ENCODE results near the gene EXD1.

The EXD1 gene

GRCh38 chr15:41231422-41232226 lies 1.1 kb upstream of the EXD1 start:
- DNase-seq (ENCODE audit: low read depth) = peak; percentile 1

DNA sequence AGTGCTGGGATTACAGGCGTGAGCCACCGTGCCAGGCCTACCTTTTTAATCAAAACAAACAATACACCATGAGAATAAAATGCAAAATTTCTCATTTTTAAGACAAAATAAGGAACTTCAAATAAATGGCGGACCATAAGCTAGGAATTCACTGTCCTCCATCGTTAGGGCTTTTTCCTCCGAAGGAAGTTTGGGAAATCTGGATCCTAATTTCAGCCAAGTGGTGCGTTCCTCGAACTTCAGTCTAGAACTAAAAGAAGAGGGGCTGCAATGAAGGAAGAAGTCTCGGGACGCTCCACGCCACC lies 260 bp downstream of the EXD1 start:
- DNase-seq (ENCODE audit: low read depth) = no peak

GRCh38 chr15:41219381-41219780 lies 11.2 kb downstream of the EXD1 start:
- no peak for DNase-seq (ENCODE audit: low read depth)

- no peak for DNase-seq (ENCODE audit: low read depth)
Observed at GRCh38 chr15:41218851-41219250, 11.7 kb downstream of the EXD1 start.

GRCh38 chr15:41215708-41216107 lies 14.8 kb downstream of the EXD1 start:
- no peak for DNase-seq (ENCODE audit: low read depth)

GRCh38 chr15:41207687-41208448 lies 22.7 kb downstream of the EXD1 start:
- no peak for DNase-seq (ENCODE audit: low read depth)

- no peak for DNase-seq (ENCODE audit: low read depth)
Observed at GRCh38 chr15:41205315-41205714, 25.2 kb downstream of the EXD1 start.

DNA sequence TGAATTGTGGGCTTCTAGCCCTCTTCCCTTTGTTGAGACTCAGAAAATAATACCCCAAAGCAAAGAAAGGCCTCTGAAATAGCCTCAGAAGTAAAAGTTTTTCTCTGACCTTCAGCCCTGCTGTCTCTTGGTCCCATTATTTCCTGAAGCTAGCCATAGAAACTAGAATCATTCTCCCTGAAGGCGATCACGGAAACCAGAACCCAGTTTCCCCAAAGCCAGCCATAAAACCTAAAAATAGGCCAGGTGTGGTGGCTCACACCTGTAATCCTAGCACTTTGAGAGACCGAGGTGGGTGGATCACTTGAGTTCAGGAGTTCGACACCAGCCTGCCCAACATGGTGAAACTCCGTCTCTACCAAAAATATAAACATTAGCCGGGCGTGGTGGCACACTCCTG lies 27.2 kb downstream of the EXD1 start:
- DNase-seq (ENCODE audit: low read depth) = no peak

- no peak for DNase-seq (ENCODE audit: low read depth)
Observed at GRCh38 chr15:41199470-41199869, 31.1 kb downstream of the EXD1 start.

DNA sequence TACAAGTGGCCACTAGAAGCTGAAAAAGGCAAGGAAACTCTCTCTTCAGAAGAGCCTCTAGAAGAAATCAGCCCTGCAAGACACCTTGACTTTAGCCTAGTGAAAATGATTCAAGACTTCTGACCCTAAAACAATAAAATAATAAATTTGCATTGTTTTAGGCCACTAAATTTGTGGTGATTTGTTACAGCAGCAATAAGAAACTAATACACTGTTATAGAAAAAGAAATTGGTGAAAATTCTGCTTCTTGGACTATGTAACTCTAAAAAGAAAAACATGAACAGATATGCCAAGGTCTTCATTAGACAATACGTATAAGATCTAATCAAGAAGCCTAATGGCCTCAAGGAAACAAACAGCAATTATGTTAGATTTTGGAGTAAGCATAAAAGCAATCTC lies 36.1 kb downstream of the EXD1 start:
- DNase-seq (ENCODE audit: low read depth) = no peak

- DNase-seq (ENCODE audit: low read depth) = no peak
Observed at GRCh38 chr15:41183581-41183980, 47.0 kb downstream of the EXD1 start.

DNA sequence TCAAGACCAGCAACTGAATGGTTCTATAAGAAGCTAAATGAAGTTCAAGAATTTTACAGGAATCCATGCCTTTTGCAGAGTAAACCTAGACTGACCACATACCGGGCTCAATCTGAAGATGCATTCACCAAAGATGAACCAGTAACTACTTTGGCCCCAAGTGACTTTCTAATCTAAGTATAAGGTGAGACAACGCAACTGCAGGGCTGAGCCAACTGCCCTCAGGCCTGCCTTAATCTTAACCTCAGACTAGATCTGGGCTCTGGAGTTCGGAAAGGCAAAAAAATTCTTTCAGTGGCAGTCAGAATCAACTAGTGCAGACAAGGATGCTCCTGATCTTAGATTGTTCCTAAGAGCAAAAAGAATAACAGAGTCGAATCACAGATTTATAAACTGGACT lies 48.3 kb downstream of the EXD1 start:
- DNase-seq (ENCODE audit: low read depth) = no peak

- DNase-seq (ENCODE audit: low read depth) = peak; percentile 11
Observed at GRCh38 chr15:41180206-41180789, 50.3 kb downstream of the EXD1 start.

GRCh38 chr15:41169781-41170180 lies 60.8 kb downstream of the EXD1 start:
- DNase-seq (ENCODE audit: low read depth) = no peak

DNA sequence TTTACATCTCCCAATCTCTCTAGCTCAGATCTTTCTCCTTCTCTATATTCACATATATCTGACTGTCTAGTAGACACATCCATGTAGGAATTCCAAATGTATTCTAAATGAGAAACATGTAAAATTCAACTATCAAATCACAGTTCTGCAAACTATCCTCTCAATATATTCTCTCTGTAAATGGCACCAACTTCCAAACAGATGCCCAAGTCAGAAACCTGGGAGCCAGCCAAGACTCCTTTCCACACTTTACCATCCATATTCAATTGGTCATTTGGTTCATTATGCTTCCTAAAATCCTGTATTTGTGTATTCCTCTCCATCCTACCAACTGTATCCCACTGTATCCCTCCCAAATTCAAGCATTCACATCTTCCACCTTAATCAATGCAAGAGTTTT lies 61.5 kb downstream of the EXD1 start:
- no peak for DNase-seq (ENCODE audit: low read depth)

- DNase-seq (ENCODE audit: low read depth) = no peak
Observed at GRCh38 chr15:41161736-41162135, 68.8 kb downstream of the EXD1 start.

- no peak for DNase-seq (ENCODE audit: low read depth)
Observed at GRCh38 chr15:41161336-41161735, 69.2 kb downstream of the EXD1 start.

DNA sequence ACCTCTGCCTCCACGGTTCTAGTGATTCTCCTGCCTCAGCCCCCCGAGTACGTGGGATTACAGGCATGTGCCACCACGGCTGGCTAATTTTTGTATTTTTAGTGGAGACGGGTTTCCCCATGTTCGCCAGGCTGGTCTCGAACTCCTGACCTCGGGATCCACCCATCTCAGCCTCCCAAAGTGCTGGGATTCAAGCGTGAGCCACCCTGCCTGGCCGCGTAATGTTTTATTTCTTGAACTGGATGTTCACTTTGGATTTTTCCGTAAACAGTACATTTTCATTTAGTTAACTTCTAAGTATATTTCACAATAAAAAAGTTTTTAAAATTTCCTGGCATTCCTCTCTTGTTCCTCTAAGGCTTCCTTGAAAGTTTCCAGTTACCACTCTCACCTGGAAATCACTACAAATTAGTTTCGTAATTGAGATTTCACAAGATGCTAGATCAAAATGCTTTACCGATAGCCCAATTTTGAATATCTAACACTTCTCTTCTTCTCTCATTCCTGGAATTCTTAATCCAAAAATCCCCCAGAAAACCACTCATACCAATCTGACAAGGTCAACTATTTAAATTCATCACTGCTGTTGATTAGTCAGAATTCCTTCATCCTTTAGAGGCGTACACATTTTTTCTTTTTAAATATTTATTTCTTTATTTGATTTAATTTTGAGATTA lies 69.8 kb downstream of the EXD1 start:
- peak; percentile 46 for DNase-seq (ENCODE audit: low read depth)

GRCh38 chr15:41154412-41154811 lies 76.1 kb downstream of the EXD1 start:
- DNase-seq (ENCODE audit: low read depth) = no peak

DNA sequence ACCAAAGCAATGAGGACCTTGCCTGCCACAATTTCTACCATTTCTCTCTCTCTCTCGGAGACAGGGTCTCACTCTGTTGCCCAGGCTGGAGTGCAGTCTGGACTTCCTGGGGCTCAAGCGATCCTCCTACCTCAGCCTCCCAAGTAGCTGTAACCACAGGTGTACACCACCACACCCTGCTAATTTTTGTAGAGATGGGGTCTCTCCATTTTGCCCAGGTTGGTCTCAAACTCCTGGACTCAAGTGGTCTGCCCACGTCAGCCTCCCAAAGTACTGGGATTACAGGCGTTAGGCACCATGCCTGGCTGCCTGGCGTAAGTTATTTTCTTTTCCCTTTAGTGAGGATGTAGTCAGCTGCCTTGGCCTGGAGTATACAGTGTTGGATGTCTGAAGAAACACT lies 76.8 kb downstream of the EXD1 start:
- no peak for DNase-seq (ENCODE audit: low read depth)

- no peak for DNase-seq (ENCODE audit: low read depth)
Observed at GRCh38 chr15:41151451-41152005, 79.0 kb downstream of the EXD1 start.

GRCh38 chr15:41150279-41150678 lies 80.3 kb downstream of the EXD1 start:
- no peak for DNase-seq (ENCODE audit: low read depth)
